ENCODE data around the gene ROPN1.

GRCh38 chr3:123939706-123940105 is 52.2 kb downstream of the ROPN1 start:
- TF ChIP-seq CTCF (conservative IDR thresholded peaks at IDR 0.05; ENCODE audit: low read depth, low read length), result no peak
- no peak for TF ChIP-seq MXI1 (IDR thresholded peaks at IDR 0.05; ENCODE audit: borderline replicate concordance, low read depth, low read length)

Measured in IMR-90 (cell line).